Fibroblast of lung (primary cell): ENCODE results near the gene ARHGAP21. TPM values are rescaled to one million over a fixed set of nuclear protein-coding genes. Genes with fewer than 3 reads are reported as not detected.

Experiments
- DNase-seq, 2 donors: peaks; one replicate each; pipeline versions ENCODE4 v3.0.0 to v3.0.0-alpha.2; 2010; ENCODE audit warnings: low read depth in 2 of 2
- H2AFZ ChIP-seq: 2 replicates; pipeline ENCODE4 v1.5.1; 2012; ENCODE audit warnings: low read length, control low read depth, inconsistent platforms
- H3K27ac ChIP-seq: 2 replicates; pipeline ENCODE4 v1.5.1; 2011; ENCODE audit warnings: low read length, control low read depth; ENCODE audit not compliant: insufficient read depth
- H3K27me3 ChIP-seq: 2 replicates; pipeline ENCODE4 v1.5.1; 2011; ENCODE audit warnings: mild to moderate bottlenecking, low read length; ENCODE audit not compliant: control insufficient read depth, insufficient read depth
- H3K36me3 ChIP-seq: 2 replicates; pipeline ENCODE4 v1.5.1; 2011; ENCODE audit warnings: low read length; ENCODE audit not compliant: control insufficient read depth, insufficient read depth
- H3K4me1 ChIP-seq: 2 replicates; pipeline ENCODE4 v1.5.1; 2011; ENCODE audit warnings: low read length; ENCODE audit not compliant: control insufficient read depth, insufficient read depth; ENCODE audit errors: extremely low read depth
- H3K4me2 ChIP-seq: 2 replicates; pipeline ENCODE4 v1.5.1; 2011; ENCODE audit warnings: low read length, control low read depth; ENCODE audit not compliant: insufficient read depth; ENCODE audit errors: extremely low read depth
- H3K4me3 ChIP-seq, 4 experiments: fragments of 200-600 bp in 1 of 4; sonication (generic) in 1 of 4; replicated peaks in 1 of 4; 2 replicates each; pipeline ENCODE4 v1.5.1; 2011 to 2016; ENCODE audit warnings: low read length in 4 of 4, low read depth in 3 of 4, mild to moderate bottlenecking in 3 of 4, control low read depth in 2 of 4, inconsistent platforms in 1 of 4, mixed read lengths in 1 of 4; ENCODE audit not compliant: insufficient read depth in 1 of 4; ENCODE audit errors: control extremely low read depth in 1 of 4
- H3K79me2 ChIP-seq: 2 replicates; pipeline ENCODE4 v1.5.1; 2012; ENCODE audit warnings: mild to moderate bottlenecking, low read length, inconsistent platforms; ENCODE audit not compliant: control insufficient read depth, insufficient read depth
- H3K9ac ChIP-seq: 2 replicates; pipeline ENCODE4 v1.5.1; 2011; ENCODE audit warnings: mild to moderate bottlenecking, low read length, control low read depth; ENCODE audit not compliant: insufficient read depth
- H3K9me3 ChIP-seq: 2 replicates; pipeline ENCODE4 v1.5.1; 2012; ENCODE audit warnings: low read depth, low read length; ENCODE audit not compliant: control insufficient read depth, insufficient read depth
- H4K20me1 ChIP-seq: 2 replicates; pipeline ENCODE4 v1.5.1; 2011; ENCODE audit warnings: low read length; ENCODE audit not compliant: control insufficient read depth, insufficient read depth; ENCODE audit errors: extremely low read depth
- CTCF ChIP-seq, 2 donors: IDR thresholded peaks in 1 of 2; conservative IDR thresholded peaks in 1 of 2; 1 replicate in 1 of 2; 2 replicates in 1 of 2; pipeline ENCODE4 v1.5.1; 2011 to 2012; ENCODE audit warnings: low read length in 2 of 2, control low read depth in 1 of 2, inconsistent platforms in 1 of 2, low read depth in 1 of 2, mild to moderate bottlenecking in 1 of 2
- EZH2 ChIP-seq: IDR thresholded peaks from 2 replicates; pipeline ENCODE4 v1.5.1; 2012; ENCODE audit warnings: low read length, control low read depth, mild to moderate bottlenecking; ENCODE audit errors: missing control alignments
- polyA plus RNA-seq, 2 donors: library from polyadenylated mRNA; depleted of rRNA in 1 of 2; stranded (reverse) in 1 of 2; unstranded in 1 of 2; fragments of >200 nt; gene quantifications; 2 replicates each; pipeline ENCODE4 v1.2.1, GENCODE V29; 2011 to 2012; ENCODE audit warnings: missing spikeins in 1 of 2
- total RNA-seq: library from RNA; depleted of rRNA; stranded (reverse); fragments of >200 nt; gene quantifications from 2 replicates; pipeline ENCODE4 v1.2.1, GENCODE V29; 2014

Gene ARHGAP21
- total and polyA plus RNA-seq, 2 donors (not counting 1 experiment from before 2014, with no cell fraction given) = 105 to 173 TPM

GRCh38 chr10:24639124-24639523, 84.6 kb downstream of the ARHGAP21 start:
- Histone ChIP-seq H3K27ac (no peak overlapping the region), H3K4me3 (no peak overlapping the region), H3K9ac (no peak overlapping the region), H3K27me3 (no peaks in the 10 kb centered on the region), H3K79me2 (peaks cover 18% of the 10 kb centered on the region), H3K4me2 (no peak overlapping the region), H3K4me1 (peaks cover 3% of the 10 kb centered on the region), H3K36me3 (no peaks in the 10 kb centered on the region), H2AFZ (no peak overlapping the region), H3K9me3 (no peaks in the 10 kb centered on the region), H4K20me1 (no peaks in the 10 kb centered on the region)
- TF ChIP-seq CTCF (conservative IDR thresholded peaks at IDR 0.05 in 1 of 2, IDR thresholded peaks at IDR 0.05 in 1 of 2; ENCODE audit: low read depth in 1 of 2, low read length in 2 of 2) (no peak), EZH2 (no peak)
- no peak for DNase-seq

GRCh38 chr10:24625778-24626177, 97.9 kb downstream of the ARHGAP21 start:
- no peak for DNase-seq
- H3K27me3 ChIP-seq = no peaks in the 10 kb centered on the region
- peaks cover 4% of the 10 kb centered on the region for H4K20me1 ChIP-seq
- no peak overlapping the region for H3K4me2 ChIP-seq
- H3K36me3 ChIP-seq = no peaks in the 10 kb centered on the region
- no peak overlapping the region for H3K4me3 ChIP-seq
- no peak overlapping the region for H3K9ac ChIP-seq
- TF ChIP-seq CTCF (conservative IDR thresholded peaks at IDR 0.05 in 1 of 2, IDR thresholded peaks at IDR 0.05 in 1 of 2; ENCODE audit: low read depth in 1 of 2, low read length in 2 of 2) (no peak), EZH2 (no peak)
- no peaks in the 10 kb centered on the region for H3K79me2 ChIP-seq
- H3K27ac ChIP-seq = no peak overlapping the region
- no peaks in the 10 kb centered on the region for H3K9me3 ChIP-seq
- H2AFZ ChIP-seq = no peak overlapping the region
- peaks cover 12% of the 10 kb centered on the region for H3K4me1 ChIP-seq

- H3K4me2 ChIP-seq = no peak overlapping the region
- peaks cover 4% of the 10 kb centered on the region for H4K20me1 ChIP-seq
Measured at GRCh38 chr10:24623383-24623782, 100.3 kb downstream of the ARHGAP21 start.

More at GRCh38 chr10:24623383-24623782, 100.3 kb downstream of the ARHGAP21 start:
- no peak overlapping the region for H3K4me3 ChIP-seq
- no peaks in the 10 kb centered on the region for H3K27me3 ChIP-seq
- no peak overlapping the region for H2AFZ ChIP-seq
- H3K36me3 ChIP-seq = peaks cover 1% of the 10 kb centered on the region
- no peak overlapping the region for H3K9ac ChIP-seq
- no peaks in the 10 kb centered on the region for H3K79me2 ChIP-seq
- H3K27ac ChIP-seq = no peak overlapping the region
- peaks cover 8% of the 10 kb centered on the region for H3K4me1 ChIP-seq
- DNase-seq = no peak
- H3K9me3 ChIP-seq = no peaks in the 10 kb centered on the region
- TF ChIP-seq CTCF (conservative IDR thresholded peaks at IDR 0.05 in 1 of 2, IDR thresholded peaks at IDR 0.05 in 1 of 2; ENCODE audit: low read depth in 1 of 2, low read length in 2 of 2) (no peak), EZH2 (no peak)
